ENCODE measurements around the gene DBN1.

Gene DBN1

DNA sequence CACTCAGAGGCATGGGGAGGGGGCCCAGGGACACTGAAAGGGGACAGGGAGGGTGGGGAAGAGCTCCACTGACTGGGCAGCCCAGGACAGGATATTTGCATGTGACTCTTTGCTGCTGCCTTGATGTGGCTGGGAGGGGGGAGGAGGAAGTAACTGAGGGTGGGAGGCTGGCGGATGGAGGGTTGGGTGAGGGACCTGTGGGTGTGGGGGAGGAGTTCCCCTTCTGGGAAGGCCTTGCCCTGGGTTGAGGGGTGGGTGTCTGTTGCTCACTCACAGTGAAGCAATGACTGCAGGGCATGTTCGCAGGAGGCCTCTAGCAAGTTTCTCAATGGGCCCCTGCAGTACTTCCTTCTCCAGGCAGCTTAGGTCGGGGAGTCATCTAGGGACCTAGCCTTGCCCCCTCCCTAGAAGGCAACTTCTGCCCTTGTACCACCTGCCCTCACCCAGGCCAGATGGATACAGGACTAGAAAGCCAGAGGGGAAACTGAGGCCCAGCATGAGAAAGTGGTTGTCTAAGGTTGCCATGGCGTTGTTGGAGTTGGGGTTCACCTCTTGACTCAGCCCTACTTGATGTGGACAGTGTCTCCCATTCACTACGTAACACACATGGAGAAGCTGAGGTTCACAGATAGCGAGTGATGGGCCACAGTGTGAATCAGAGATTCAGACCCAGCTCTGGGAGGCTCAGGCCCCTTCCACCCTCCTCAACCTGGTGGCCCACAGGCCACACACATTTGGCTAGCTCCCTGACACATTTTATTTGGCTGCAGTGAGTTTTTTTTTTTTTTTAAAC lies 44.0 kb downstream of the DBN1 start:
- H3K4me3 ChIP-seq (ENCODE audit: low read depth, low read length), result no peak overlapping the region
- no peak for DNase-seq (ENCODE audit: low read depth)

DNA sequence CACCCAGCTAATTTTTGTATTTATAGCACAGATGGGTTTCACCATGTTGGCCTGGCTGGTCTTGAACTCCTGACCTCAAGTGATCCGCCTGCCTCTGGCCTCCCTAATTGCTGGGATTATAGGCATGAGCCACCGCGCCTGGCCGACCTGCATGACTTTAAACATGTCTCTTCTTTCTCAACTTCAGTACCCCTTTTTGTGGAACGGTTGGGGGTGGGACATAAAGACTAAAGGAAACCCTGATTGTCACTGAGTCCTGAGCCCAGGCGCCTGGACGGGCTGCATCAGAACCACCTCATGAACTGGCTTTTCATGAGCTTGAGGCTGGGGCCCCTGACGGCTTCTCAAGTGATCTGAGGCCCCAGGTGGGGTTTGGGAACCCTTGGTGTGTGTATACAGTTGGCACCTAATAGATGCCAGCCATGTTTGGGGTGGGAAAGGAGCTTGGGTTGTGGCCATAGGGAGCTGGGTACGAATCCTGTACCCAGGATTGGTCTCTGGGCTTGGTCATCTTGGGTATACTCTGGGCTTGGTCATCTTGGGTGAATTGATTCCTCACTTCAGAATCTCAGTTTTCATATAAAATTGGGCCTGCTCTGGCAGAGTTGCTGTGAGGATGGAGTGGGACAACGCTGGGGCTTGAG lies 44.7 kb downstream of the DBN1 start:
- TF ChIP-seq, protein P1, sequence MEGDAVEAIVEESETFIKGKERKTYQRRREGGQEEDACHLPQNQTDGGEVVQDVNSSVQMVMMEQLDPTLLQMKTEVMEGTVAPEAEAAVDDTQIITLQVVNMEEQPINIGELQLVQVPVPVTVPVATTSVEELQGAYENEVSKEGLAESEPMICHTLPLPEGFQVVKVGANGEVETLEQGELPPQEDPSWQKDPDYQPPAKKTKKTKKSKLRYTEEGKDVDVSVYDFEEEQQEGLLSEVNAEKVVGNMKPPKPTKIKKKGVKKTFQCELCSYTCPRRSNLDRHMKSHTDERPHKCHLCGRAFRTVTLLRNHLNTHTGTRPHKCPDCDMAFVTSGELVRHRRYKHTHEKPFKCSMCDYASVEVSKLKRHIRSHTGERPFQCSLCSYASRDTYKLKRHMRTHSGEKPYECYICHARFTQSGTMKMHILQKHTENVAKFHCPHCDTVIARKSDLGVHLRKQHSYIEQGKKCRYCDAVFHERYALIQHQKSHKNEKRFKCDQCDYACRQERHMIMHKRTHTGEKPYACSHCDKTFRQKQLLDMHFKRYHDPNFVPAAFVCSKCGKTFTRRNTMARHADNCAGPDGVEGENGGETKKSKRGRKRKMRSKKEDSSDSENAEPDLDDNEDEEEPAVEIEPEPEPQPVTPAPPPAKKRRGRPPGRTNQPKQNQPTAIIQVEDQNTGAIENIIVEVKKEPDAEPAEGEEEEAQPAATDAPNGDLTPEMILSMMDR (IDR thresholded peaks at IDR 0.05; ENCODE audit: control insufficient read depth, extremely low read depth, insufficient read depth), result no peak
- no peak for DNase-seq (ENCODE audit: low read depth)
- H3K4me3 ChIP-seq (ENCODE audit: low read depth, low read length), result no peak overlapping the region

More for the DNA sequence above, 44.0 kb downstream of the DBN1 start:
- TF ChIP-seq, protein P1 (IDR thresholded peaks at IDR 0.05; ENCODE audit: control insufficient read depth, extremely low read depth, insufficient read depth), result no peak

DNA sequence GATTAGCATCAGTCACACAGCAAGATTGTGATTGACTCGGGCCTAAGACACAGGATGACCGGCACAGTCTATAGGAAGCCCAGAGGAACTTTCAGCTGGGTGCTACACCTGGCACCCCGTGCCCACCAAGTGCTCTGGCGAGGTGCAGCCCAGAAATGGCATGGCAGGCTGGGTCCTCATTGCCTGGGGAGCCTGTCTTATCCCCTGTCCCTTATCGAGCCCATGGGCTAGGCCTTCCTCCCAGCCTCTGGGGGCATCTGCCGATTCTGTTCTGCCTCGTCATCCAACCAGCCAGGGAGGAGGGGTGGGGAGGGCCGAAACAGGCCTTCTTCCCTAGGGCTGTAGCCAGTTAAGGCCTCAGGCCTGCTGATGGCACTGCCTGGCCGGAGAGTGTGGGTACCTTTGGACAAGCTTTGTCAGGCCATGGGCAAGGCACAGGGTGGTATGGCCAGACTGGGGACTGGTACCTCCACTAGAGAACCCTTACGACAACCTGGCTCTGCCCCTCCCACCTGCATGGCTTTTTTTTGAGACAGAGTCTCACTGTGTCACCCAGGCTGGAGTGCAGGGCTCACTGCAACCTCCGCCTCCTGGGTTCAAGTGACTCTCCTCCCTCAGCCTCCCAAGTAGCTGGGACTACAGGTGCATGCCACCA lies 45.4 kb downstream of the DBN1 start:
- peak overlapping the region; percentile 77 for H3K4me3 ChIP-seq (ENCODE audit: low read depth, low read length)
- TF ChIP-seq, protein P1 (IDR thresholded peaks at IDR 0.05; ENCODE audit: control insufficient read depth, extremely low read depth, insufficient read depth), result no peak
- no peak for DNase-seq (ENCODE audit: low read depth)

DNA sequence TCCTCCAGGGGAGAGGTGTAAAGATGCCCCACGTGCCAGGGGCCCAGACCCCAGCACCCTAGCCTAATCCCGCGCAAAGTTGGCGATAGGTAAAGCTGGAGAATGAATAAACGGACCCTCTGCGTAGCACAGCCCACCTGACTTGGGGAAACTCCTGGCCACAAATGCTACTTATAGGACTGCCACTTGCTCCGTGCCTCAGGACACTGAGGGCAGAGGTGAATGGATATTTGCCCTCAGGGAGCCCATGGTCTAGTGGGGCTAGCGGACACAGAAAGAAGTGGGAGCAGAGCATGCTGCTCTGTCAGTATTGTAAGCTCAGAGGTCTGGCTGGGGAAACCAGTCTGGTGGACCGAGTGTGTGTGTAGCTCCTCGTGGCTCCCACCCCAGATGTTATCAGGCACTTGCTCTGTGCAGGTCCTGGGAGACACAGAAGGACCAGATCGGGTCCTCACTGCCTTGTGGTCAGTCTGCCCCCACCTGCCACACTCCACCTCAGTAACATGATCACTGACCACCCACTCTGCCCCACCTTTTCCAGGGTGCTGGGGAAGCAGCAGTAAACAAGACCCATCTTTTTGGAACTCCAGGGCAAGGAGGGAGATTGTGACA lies 46.1 kb downstream of the DBN1 start:
- DNase-seq (ENCODE audit: low read depth), result no peak
- TF ChIP-seq, protein P1 (IDR thresholded peaks at IDR 0.05; ENCODE audit: control insufficient read depth, extremely low read depth, insufficient read depth), result no peak

DNA sequence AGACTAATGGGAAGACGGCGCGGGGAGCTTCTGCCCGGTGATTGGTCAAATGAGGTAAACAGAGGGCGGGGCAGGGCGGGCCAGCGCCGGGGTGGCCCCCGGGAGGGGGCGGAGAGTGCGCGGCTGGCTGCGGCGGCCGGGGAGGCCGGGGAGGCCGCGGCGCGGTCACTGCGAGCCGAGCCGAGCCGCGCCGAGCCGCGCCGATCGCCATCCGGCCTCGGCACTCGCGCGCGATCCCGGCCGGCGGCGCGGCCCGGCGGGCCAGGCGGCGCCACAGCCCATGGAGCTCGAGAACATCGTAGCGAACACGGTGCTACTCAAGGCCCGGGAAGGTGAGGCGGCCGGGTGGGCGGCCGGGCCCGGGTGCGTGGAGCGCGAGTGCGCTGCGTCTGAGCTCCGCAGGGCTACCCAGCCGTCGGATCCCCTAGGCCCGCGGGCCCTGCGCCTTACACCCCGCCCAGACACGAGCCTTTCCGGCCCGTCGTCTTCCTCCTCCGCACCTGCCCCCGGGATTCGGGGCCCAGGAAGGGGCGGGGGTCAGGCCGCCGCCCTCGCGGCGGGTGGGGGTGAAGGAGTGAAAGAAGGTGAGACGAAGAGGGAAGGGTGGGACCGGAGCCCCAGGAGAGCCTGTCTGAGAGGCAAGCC lies 46.7 kb downstream of the DBN1 start, which contains the start of gene GRK6:
Gene GRK6 (plus strand): TSS at position 111 of the 645 bp plus-strand sequence. CDS start 170 bp downstream, at position 281.
- no peak for DNase-seq (ENCODE audit: low read depth)
- TF ChIP-seq, protein P1 (IDR thresholded peaks at IDR 0.05; ENCODE audit: control insufficient read depth, extremely low read depth, insufficient read depth), result no peak
- peak within 1 kb of the TSS; percentile 77 for H3K4me3 ChIP-seq (ENCODE audit: low read depth, low read length)

More for the DNA sequence above, 46.1 kb downstream of the DBN1 start:
- peak overlapping the region; percentile 77 for H3K4me3 ChIP-seq (ENCODE audit: low read depth, low read length)
